ENCODE data around the gene FYB1. TPM values are rescaled to one million over a fixed set of nuclear protein-coding genes. Genes with fewer than 3 reads are reported as not detected.

The FYB1 gene
- total RNA-seq, 2 experiments from 2014 or later: 0.16 TPM; not detected in 1

GRCh38 chr5:39093352-39093751 is 126.0 kb downstream of the FYB1 start:
- H3K4me1 ChIP-seq (ENCODE audit: insufficient read depth, low read length, poor library complexity, severe bottlenecking): no peaks in the 10 kb centered on the region
- no peak for DNase-seq (ENCODE audit: low spot score)
- H3K9me3 ChIP-seq (ENCODE audit: low read length): no peaks in the 10 kb centered on the region
- H3K4me3 ChIP-seq (ENCODE audit: low read depth, low read length, poor library complexity, severe bottlenecking): no peak overlapping the region
- H3K4me2 ChIP-seq (ENCODE audit: low read length): no peak overlapping the region
- no peaks in the 10 kb centered on the region for H3K9me2 ChIP-seq (ENCODE audit: insufficient read depth, low read length)
- intact Hi-C loops (cut with micrococcal nuclease; ENCODE audit: unreplicated experiment): no loop called here
- H3K79me2 ChIP-seq (ENCODE audit: insufficient read depth, low read depth, low read length): no peaks in the 10 kb centered on the region
- no peaks in the 10 kb centered on the region for H4K20me1 ChIP-seq (ENCODE audit: insufficient read depth, low read length)
- no peak overlapping the region for H3K27ac ChIP-seq (ENCODE audit: low read depth, low read length, poor library complexity, severe bottlenecking)
- no peak overlapping the region for H2AFZ ChIP-seq (ENCODE audit: low read length)
- TF ChIP-seq EZH2phosphoT487 (IDR thresholded peaks at IDR 0.05; ENCODE audit: borderline replicate concordance, low read depth, low read length) (no peak), CTCF (conservative IDR thresholded peaks at IDR 0.05; ENCODE audit: low read length) (no peak)
- ChIA-PET POLR2A (no interaction called here), CTCF (ENCODE audit: unreplicated experiment) (no interaction called here)
- BruUV-seq (replicated peaks): no TSS peak
- no peaks in the 10 kb centered on the region for H3K36me3 ChIP-seq (ENCODE audit: insufficient read depth, low read length)

DNA sequence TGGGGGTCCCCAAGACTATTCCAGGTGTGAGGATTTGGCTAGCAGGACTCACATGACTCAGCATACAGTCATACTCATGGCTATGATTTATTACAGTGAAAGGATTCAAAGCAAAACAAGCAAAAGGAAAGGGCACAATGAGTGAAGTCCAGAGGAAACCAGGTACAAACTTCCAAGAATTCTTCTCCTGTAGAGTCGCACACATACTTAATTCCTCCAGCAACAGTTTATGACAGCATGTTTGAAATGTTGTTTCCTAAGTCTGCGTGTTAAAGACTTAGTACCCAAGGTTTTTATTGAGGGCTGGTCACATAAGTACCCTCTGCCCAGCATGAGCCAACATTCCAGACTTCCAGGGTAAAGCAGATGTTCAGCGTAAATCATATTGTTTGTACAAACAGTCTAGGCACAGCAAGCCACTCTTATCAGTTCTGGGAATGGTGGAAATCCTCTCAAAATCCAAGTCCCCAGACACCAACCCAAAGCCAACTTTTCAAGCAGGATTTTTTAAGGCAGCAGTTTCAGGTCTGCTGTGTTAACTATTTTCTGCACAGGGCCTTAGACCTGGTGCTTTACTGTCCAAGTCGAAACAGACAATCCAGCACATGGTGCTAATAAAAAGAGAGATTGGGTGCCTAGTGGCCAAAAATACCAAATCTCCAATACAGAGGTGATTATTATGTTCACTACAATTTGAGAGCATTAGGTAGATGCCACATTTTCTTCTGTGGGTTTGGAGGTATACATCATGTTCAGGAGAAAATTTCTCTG is 126.6 kb downstream of the FYB1 start:
- no peak overlapping the region for H3K27ac ChIP-seq (ENCODE audit: low read depth, low read length, poor library complexity, severe bottlenecking)
- CTCF ChIA-PET (ENCODE audit: unreplicated experiment): no interaction called here
- no peak for DNase-seq (ENCODE audit: low spot score)
- no peaks in the 10 kb centered on the region for H3K36me3 ChIP-seq (ENCODE audit: insufficient read depth, low read length)
- POLR2A ChIA-PET: no interaction called here
- H3K9me2 ChIP-seq (ENCODE audit: insufficient read depth, low read length): no peaks in the 10 kb centered on the region
- intact Hi-C loops (cut with micrococcal nuclease; ENCODE audit: unreplicated experiment): no loop called here
- TF ChIP-seq EZH2phosphoT487 (IDR thresholded peaks at IDR 0.05; ENCODE audit: borderline replicate concordance, low read depth, low read length): no peak
- TF ChIP-seq CTCF (conservative IDR thresholded peaks at IDR 0.05; ENCODE audit: low read length): no peak
- no peak overlapping the region for H3K4me3 ChIP-seq (ENCODE audit: low read depth, low read length, poor library complexity, severe bottlenecking)
- H2AFZ ChIP-seq (ENCODE audit: low read length): no peak overlapping the region
- no TSS peak for BruUV-seq (replicated peaks)
- H3K4me1 ChIP-seq (ENCODE audit: insufficient read depth, low read length, poor library complexity, severe bottlenecking): no peaks in the 10 kb centered on the region
- no peak overlapping the region for H3K4me2 ChIP-seq (ENCODE audit: low read length)
- H3K9me3 ChIP-seq (ENCODE audit: low read length): no peaks in the 10 kb centered on the region
- no peaks in the 10 kb centered on the region for H4K20me1 ChIP-seq (ENCODE audit: insufficient read depth, low read length)
- H3K79me2 ChIP-seq (ENCODE audit: insufficient read depth, low read depth, low read length): no peaks in the 10 kb centered on the region

DNA sequence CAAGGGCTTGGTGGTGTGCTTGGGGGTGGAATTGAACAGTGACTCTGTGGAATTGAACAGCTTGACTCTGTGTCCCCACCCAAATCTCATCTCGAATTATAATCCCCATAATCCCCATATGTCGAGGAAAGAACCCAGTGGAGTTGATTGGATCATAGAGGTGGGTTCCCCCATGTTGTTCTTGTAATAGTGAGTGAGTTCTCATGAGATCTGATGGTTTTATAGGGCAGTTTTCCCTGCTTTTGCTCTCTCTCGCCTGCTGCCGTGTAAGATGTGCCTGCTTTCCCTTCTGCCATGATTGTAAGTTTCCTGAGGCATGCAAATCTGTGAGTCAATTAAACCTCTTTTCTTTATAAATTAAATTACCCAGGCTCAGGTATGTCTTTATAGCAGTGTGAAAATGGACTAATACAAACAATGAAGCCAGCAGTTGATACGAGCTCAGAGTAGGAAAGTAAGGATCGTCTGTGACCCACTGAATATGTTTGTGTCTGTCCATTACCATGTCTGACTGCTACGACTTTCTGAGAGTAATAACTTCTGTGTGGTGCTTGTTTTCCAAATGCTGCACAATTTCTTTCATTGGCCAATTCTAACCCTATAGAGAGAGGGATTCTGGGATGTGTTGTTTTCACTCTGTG is 127.3 kb downstream of the FYB1 start:
- no peak overlapping the region for H3K27ac ChIP-seq (ENCODE audit: low read depth, low read length, poor library complexity, severe bottlenecking)
- no peaks in the 10 kb centered on the region for H3K9me2 ChIP-seq (ENCODE audit: insufficient read depth, low read length)
- no peaks in the 10 kb centered on the region for H3K9me3 ChIP-seq (ENCODE audit: low read length)
- ChIA-PET POLR2A (no interaction called here), CTCF (ENCODE audit: unreplicated experiment) (no interaction called here)
- no peak overlapping the region for H3K4me2 ChIP-seq (ENCODE audit: low read length)
- DNase-seq (ENCODE audit: low spot score): no peak
- intact Hi-C loops (cut with micrococcal nuclease; ENCODE audit: unreplicated experiment): no loop called here
- no TSS peak for BruUV-seq (replicated peaks)
- H3K4me1 ChIP-seq (ENCODE audit: insufficient read depth, low read length, poor library complexity, severe bottlenecking): no peaks in the 10 kb centered on the region
- H2AFZ ChIP-seq (ENCODE audit: low read length): no peak overlapping the region
- TF ChIP-seq EZH2phosphoT487 (IDR thresholded peaks at IDR 0.05; ENCODE audit: borderline replicate concordance, low read depth, low read length) (no peak), CTCF (conservative IDR thresholded peaks at IDR 0.05; ENCODE audit: low read length) (no peak)
- H3K79me2 ChIP-seq (ENCODE audit: insufficient read depth, low read depth, low read length): no peaks in the 10 kb centered on the region
- H4K20me1 ChIP-seq (ENCODE audit: insufficient read depth, low read length): no peaks in the 10 kb centered on the region
- H3K4me3 ChIP-seq (ENCODE audit: low read depth, low read length, poor library complexity, severe bottlenecking): no peak overlapping the region
- no peaks in the 10 kb centered on the region for H3K36me3 ChIP-seq (ENCODE audit: insufficient read depth, low read length)
